GM12872 (cell line): ENCODE measurements around the gene MAMSTR.

Source experiments
- CTCF ChIP-seq: IDR thresholded peaks from 3 replicates; pipeline ENCODE4 v1.5.1; 2011; ENCODE audit warnings: low read depth, mild to moderate bottlenecking, low read length, moderate library complexity; ENCODE audit not compliant: insufficient read depth

Gene MAMSTR

GRCh38 chr19:48750351-48750750, 30.8 kb upstream of the MAMSTR start:
- no peak for TF ChIP-seq CTCF

GRCh38 chr19:48749571-48750198, 30.2 kb upstream of the MAMSTR start:
- TF ChIP-seq CTCF: no peak

GRCh38 chr19:48746738-48747575, 27.4 kb upstream of the MAMSTR start, which contains the start of gene IZUMO1:
TSS of gene IZUMO1 (minus strand) at chr19:48746909. CDS start at chr19:48745859, 1,050 bp downstream.
- no peak for TF ChIP-seq CTCF

- no peak for TF ChIP-seq CTCF
These were observed 26.6 kb upstream of the MAMSTR start for GRCh38 chr19:48746110-48746509.

- TF ChIP-seq CTCF: no peak
These were observed 25.9 kb upstream of the MAMSTR start for GRCh38 chr19:48745208-48745995.

- TF ChIP-seq CTCF: no peak
These were observed 22.6 kb upstream of the MAMSTR start for GRCh38 chr19:48742096-48742495.
